Adipocyte (in vitro differentiated cells): ENCODE data around the gene PFKL.
"Not testable (repeated sequence)": the region's sequence is repeated elsewhere in the genome, so short reads cannot be mapped to it uniquely, and the experiment has no call there.

Experiments used
- DNase-seq: peaks from one replicate; pipeline ENCODE4 v3.0.0-alpha.2; 2015; ENCODE audit warnings: low read depth
- H3K27me3 ChIP-seq: replicated peaks from 2 replicates; pipeline ENCODE4 v1.7.0; 2013; ENCODE audit warnings: mild to moderate bottlenecking, low read length, moderate library complexity; ENCODE audit not compliant: control insufficient read depth, insufficient read depth
- H3K36me3 ChIP-seq: 2 replicates; pipeline ENCODE4 v1.7.0; 2013; ENCODE audit warnings: low read length, mild to moderate bottlenecking, moderate library complexity; ENCODE audit not compliant: control insufficient read depth, insufficient read depth, severe bottlenecking
- H3K4me1 ChIP-seq: 2 replicates; pipeline ENCODE4 v1.7.0; 2013; ENCODE audit warnings: mild to moderate bottlenecking, low read length, moderate library complexity; ENCODE audit not compliant: control insufficient read depth, insufficient read depth
- H3K4me3 ChIP-seq: 2 replicates; pipeline ENCODE4 v1.7.0; 2013; ENCODE audit warnings: mild to moderate bottlenecking, low read length, moderate library complexity
- H3K9ac ChIP-seq: 2 replicates; pipeline ENCODE4 v1.7.0; 2013; ENCODE audit warnings: mild to moderate bottlenecking, low read length, moderate library complexity
- H3K9me3 ChIP-seq: 2 replicates; pipeline ENCODE4 v1.7.0; 2013; ENCODE audit warnings: mild to moderate bottlenecking, low read length, moderate library complexity; ENCODE audit not compliant: control insufficient read depth

PFKL gene

GRCh38 chr21:44298301-44298700, 1.6 kb upstream of the PFKL start:
- DNase-seq = peak; percentile 30
- peak overlapping the region; percentile 39 for H3K4me3 ChIP-seq
- H3K9me3 ChIP-seq = no peaks in the 10 kb centered on the region
- no peaks in the 10 kb centered on the region for H3K36me3 ChIP-seq
- H3K27me3 ChIP-seq = no peaks in the 10 kb centered on the region
- peaks cover 34% of the 10 kb centered on the region for H3K4me1 ChIP-seq
- peak overlapping the region; percentile 39 for H3K9ac ChIP-seq

- peak overlapping the region; percentile 89 for H3K9ac ChIP-seq
- no peaks in the 10 kb centered on the region for H3K36me3 ChIP-seq
- DNase-seq = no peak
- H3K4me3 ChIP-seq = peak overlapping the region; percentile 87
- no peaks in the 10 kb centered on the region for H3K27me3 ChIP-seq
- no peaks in the 10 kb centered on the region for H3K9me3 ChIP-seq
- H3K4me1 ChIP-seq = peaks cover 42% of the 10 kb centered on the region
Measured at GRCh38 chr21:44299085-44299457, 782 bp upstream of the PFKL start.

- H3K4me3 ChIP-seq = peak overlapping the region; percentile 87
- H3K9me3 ChIP-seq = no peaks in the 10 kb centered on the region
- peak; percentile 86 for DNase-seq
- H3K27me3 ChIP-seq = no peaks in the 10 kb centered on the region
- peak overlapping the region; percentile 89 for H3K9ac ChIP-seq
- peaks cover 33% of the 10 kb centered on the region for H3K4me1 ChIP-seq
- no peaks in the 10 kb centered on the region for H3K36me3 ChIP-seq
Measured at GRCh38 chr21:44300262-44300959, 558 bp downstream of the PFKL start.

GRCh38 chr21:44301141-44301540, 1.3 kb downstream of the PFKL start:
- Histone ChIP-seq H3K9me3 (no peaks in the 10 kb centered on the region), H3K36me3 (no peaks in the 10 kb centered on the region), H3K4me1 (peaks cover 33% of the 10 kb centered on the region), H3K4me3 (peak overlapping the region; percentile 87), H3K27me3 (no peaks in the 10 kb centered on the region), H3K9ac (peak overlapping the region; percentile 89)
- no peak for DNase-seq

GRCh38 chr21:44301961-44302406, 2.1 kb downstream of the PFKL start:
- Histone ChIP-seq H3K4me3 (no peak overlapping the region), H3K4me1 (peaks cover 33% of the 10 kb centered on the region)

GRCh38 chr21:44302573-44303401, 2.9 kb downstream of the PFKL start:
- not testable (repeated sequence) for H3K9ac ChIP-seq, H3K27me3 ChIP-seq, H3K4me3 ChIP-seq, H3K9me3 ChIP-seq, H3K36me3 ChIP-seq, DNase-seq
- H3K4me1 ChIP-seq = peaks cover 36% of the 10 kb centered on the region

More at GRCh38 chr21:44301961-44302406, 2.1 kb downstream of the PFKL start:
- Histone ChIP-seq H3K36me3 (peaks cover under 1% of the 10 kb centered on the region), H3K27me3 (no peaks in the 10 kb centered on the region), H3K9me3 (no peaks in the 10 kb centered on the region), H3K9ac (no peak overlapping the region)
- DNase-seq = no peak

GRCh38 chr21:44303490-44303981, 3.7 kb downstream of the PFKL start:
- no peak overlapping the region for H3K4me3 ChIP-seq

GRCh38 chr21:44304011-44304616, 4.3 kb downstream of the PFKL start:
- Histone ChIP-seq H3K36me3 (peaks cover 5% of the 10 kb centered on the region), H3K9me3 (no peaks in the 10 kb centered on the region), H3K27me3 (no peaks in the 10 kb centered on the region), H3K4me3 (no peak overlapping the region), H3K9ac (peak overlapping the region; percentile 4), H3K4me1 (peaks cover 28% of the 10 kb centered on the region)
- no peak for DNase-seq

More at GRCh38 chr21:44303490-44303981, 3.7 kb downstream of the PFKL start:
- Histone ChIP-seq H3K9me3 (no peaks in the 10 kb centered on the region), H3K36me3 (peaks cover 5% of the 10 kb centered on the region), H3K4me1 (peaks cover 30% of the 10 kb centered on the region), H3K27me3 (no peaks in the 10 kb centered on the region), H3K9ac (peak overlapping the region; percentile 4)
- DNase-seq = no peak

- peak; percentile 70 for DNase-seq
- no peak overlapping the region for H3K4me3 ChIP-seq
- no peak overlapping the region for H3K9ac ChIP-seq
- peaks cover 5% of the 10 kb centered on the region for H3K36me3 ChIP-seq
- peaks cover 25% of the 10 kb centered on the region for H3K4me1 ChIP-seq
- H3K27me3 ChIP-seq = no peaks in the 10 kb centered on the region
- H3K9me3 ChIP-seq = no peaks in the 10 kb centered on the region
Measured at GRCh38 chr21:44304877-44305293, 5.0 kb downstream of the PFKL start.

- DNase-seq = no peak
- Histone ChIP-seq H3K27me3 (no peaks in the 10 kb centered on the region), H3K4me3 (no peak overlapping the region), H3K9me3 (no peaks in the 10 kb centered on the region), H3K9ac (no peak overlapping the region), H3K36me3 (peaks cover 8% of the 10 kb centered on the region), H3K4me1 (peaks cover 24% of the 10 kb centered on the region)
Measured at GRCh38 chr21:44305691-44306090, 5.8 kb downstream of the PFKL start.
